ENCODE results near the gene GRHL1. TPM values are rescaled to one million over a fixed set of nuclear protein-coding genes. Genes with fewer than 3 reads are reported as not detected.
A peak's percentile ranks its signal among the peaks of the same experiment; 100 is the strongest.

Gene GRHL1
- total and polyA plus RNA-seq, 2 donors (not counting 3 experiments of a cell fraction or from before 2014, with no cell fraction given): 0.37 to 1.1 TPM

DNA sequence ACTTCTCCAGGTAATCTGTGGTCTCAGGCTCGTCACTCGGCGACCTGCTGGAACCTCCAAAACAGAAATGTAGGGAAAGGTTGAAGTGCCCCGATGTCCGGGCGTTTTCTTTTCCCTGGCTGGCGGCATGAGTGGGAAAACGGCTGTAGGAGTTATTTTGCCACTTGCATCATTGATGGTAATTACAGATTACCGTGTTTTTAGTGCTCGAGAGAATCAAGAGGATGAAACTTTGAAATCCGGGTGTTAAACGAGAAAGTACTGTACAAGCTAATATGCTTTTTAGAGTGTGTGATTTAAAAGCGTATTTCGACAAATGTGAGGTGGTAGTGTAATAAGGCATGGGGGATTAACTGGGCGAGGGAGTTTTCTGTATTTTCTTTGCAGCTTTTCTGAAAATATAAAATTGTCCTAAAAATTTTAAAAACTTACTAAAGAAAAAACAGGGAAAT is 819 bp downstream of the GRHL1 start:
- Histone ChIP-seq H2AFZ (ENCODE audit: low read depth, low read length) (peak overlapping the region; percentile 91), H3K4me1 (ENCODE audit: control insufficient read depth, extremely low read depth, insufficient read depth, low read length) (peaks cover 4% of the 10 kb centered on the region), H3K27ac (ENCODE audit: insufficient read depth, low read depth, low read length) (no peak overlapping the region), H3K4me3 (replicated peaks in 1 of 3; ENCODE audit: insufficient read depth in 1 of 3, low read depth in 1 of 3, low read length in 3 of 3) (peak overlapping the region; percentile 50 to 59 (median 52)), H3K4me2 (ENCODE audit: insufficient read depth, low read length) (peak overlapping the region; percentile 69), H3K79me2 (ENCODE audit: control insufficient read depth, insufficient read depth, low read length) (no peaks in the 10 kb centered on the region), H3K36me3 (ENCODE audit: control insufficient read depth in 2 of 2, extremely low read depth in 1 of 2, insufficient read depth in 2 of 2, low read length in 2 of 2) (no peaks in the 10 kb centered on the region), H3K9me1 (replicated peaks; ENCODE audit: control insufficient read depth, extremely low read depth, insufficient read depth, low read length) (no peaks in the 10 kb centered on the region), H4K20me1 (replicated peaks; ENCODE audit: control insufficient read depth, extremely low read depth, insufficient read depth, low read length) (no peaks in the 10 kb centered on the region), H3K9ac (replicated peaks; ENCODE audit: extremely low read depth, insufficient read depth, low read length) (no peak overlapping the region), H3K9me3 (replicated peaks; ENCODE audit: control insufficient read depth, insufficient read depth, low read length) (no peaks in the 10 kb centered on the region), H3K27me3 (ENCODE audit: control insufficient read depth in 2 of 2, insufficient read depth in 2 of 2, low read length in 2 of 2) (no peaks in the 10 kb centered on the region)
- BruUV-seq (replicated peaks): no TSS peak
- intact Hi-C loops (cut with micrococcal nuclease): loop anchor here (5.0 kb wide), 1 partner anchor 110 kb away; the partner anchor contains the start of gene TAF1B
- FAIRE-seq: peak; percentile 38
- no peak for DNase-seq (ENCODE audit: low read depth, low spot score)
- ChIA-PET CTCF (interaction anchor here (1.8 kb wide), 1 partner anchor 32 kb away, joined by 10 read pairs; no protein-coding TSS in a partner anchor), POLR2A (no interaction called here)
- dilution Hi-C loops (cut with MboI; ENCODE audit: extremely low pct_ligation_motif_present, low sequenced_read_pairs): loop anchor here (25.0 kb wide), 1 partner anchor 140 kb away; no protein-coding TSS in a partner anchor
- TF ChIP-seq POLR2AphosphoS5 (IDR thresholded peaks at IDR 0.05; ENCODE audit: insufficient read depth, low read depth, low read length): no peak
- TF ChIP-seq JUN (IDR thresholded peaks at IDR 0.05; ENCODE audit: borderline replicate concordance, insufficient read depth, insufficient read length, low read depth): no peak
- TF ChIP-seq POLR2A (IDR thresholded peaks at IDR 0.05; ENCODE audit: low read depth, low read length): no peak
- TF ChIP-seq, protein P1, sequence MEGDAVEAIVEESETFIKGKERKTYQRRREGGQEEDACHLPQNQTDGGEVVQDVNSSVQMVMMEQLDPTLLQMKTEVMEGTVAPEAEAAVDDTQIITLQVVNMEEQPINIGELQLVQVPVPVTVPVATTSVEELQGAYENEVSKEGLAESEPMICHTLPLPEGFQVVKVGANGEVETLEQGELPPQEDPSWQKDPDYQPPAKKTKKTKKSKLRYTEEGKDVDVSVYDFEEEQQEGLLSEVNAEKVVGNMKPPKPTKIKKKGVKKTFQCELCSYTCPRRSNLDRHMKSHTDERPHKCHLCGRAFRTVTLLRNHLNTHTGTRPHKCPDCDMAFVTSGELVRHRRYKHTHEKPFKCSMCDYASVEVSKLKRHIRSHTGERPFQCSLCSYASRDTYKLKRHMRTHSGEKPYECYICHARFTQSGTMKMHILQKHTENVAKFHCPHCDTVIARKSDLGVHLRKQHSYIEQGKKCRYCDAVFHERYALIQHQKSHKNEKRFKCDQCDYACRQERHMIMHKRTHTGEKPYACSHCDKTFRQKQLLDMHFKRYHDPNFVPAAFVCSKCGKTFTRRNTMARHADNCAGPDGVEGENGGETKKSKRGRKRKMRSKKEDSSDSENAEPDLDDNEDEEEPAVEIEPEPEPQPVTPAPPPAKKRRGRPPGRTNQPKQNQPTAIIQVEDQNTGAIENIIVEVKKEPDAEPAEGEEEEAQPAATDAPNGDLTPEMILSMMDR (IDR thresholded peaks at IDR 0.05; ENCODE audit: extremely low read depth in 1 of 2, insufficient read depth in 1 of 2, low read depth in 1 of 2, low read length in 2 of 2): no peak
- TF ChIP-seq MYC (IDR thresholded peaks at IDR 0.05; ENCODE audit: low read depth, low read length): no peak
- no peak for TF ChIP-seq FOS (IDR thresholded peaks at IDR 0.05; ENCODE audit: borderline replicate concordance, insufficient read depth, low read length)
- TF ChIP-seq GATA2 (IDR thresholded peaks at IDR 0.05; ENCODE audit: insufficient read depth, insufficient read length, low read depth, low read length): no peak
- TF ChIP-seq, protein P2, sequence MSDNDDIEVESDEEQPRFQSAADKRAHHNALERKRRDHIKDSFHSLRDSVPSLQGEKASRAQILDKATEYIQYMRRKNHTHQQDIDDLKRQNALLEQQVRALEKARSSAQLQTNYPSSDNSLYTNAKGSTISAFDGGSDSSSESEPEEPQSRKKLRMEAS (IDR thresholded peaks at IDR 0.05; ENCODE audit: insufficient read depth, insufficient read length): no peak
- TF ChIP-seq EZH2 (IDR thresholded peaks at IDR 0.05; ENCODE audit: borderline replicate concordance, low read depth, low read length, severe bottlenecking): no peak

Measured in endothelial cell of umbilical vein (primary cell).